Measurements from ENCODE around the gene TUNAR. TPM values are rescaled to one million over a fixed set of nuclear protein-coding genes. Genes with fewer than 3 reads are reported as not detected.

The TUNAR gene
- total RNA-seq, 2 donors from 2014 or later: 0.07 to 0.11 TPM

- intact Hi-C loops (cut with DNase I): no loop called here
- H3K9me3 ChIP-seq: no peaks in the 10 kb centered on the region
- DNase-seq: no peak
- no peaks in the 10 kb centered on the region for H3K36me3 ChIP-seq
- no peaks in the 10 kb centered on the region for H3K4me1 ChIP-seq
- H3K27me3 ChIP-seq: no peaks in the 10 kb centered on the region
- TF ChIP-seq CTCF (IDR thresholded peaks at IDR 0.05): no peak
- no peak overlapping the region for H3K9ac ChIP-seq (ENCODE audit: low read depth in 2 of 2, low read length in 2 of 2)
- no peak overlapping the region for H3K4me3 ChIP-seq
- no peak overlapping the region for H3K27ac ChIP-seq
Measured at GRCh38 chr14:95920769-95921438, 44.3 kb downstream of the TUNAR start.

- no peaks in the 10 kb centered on the region for H3K4me1 ChIP-seq
- no peak overlapping the region for H3K4me3 ChIP-seq
- no peaks in the 10 kb centered on the region for H3K9me3 ChIP-seq
- intact Hi-C loops (cut with DNase I): no loop called here
- no peak for TF ChIP-seq CTCF (IDR thresholded peaks at IDR 0.05)
- no peak overlapping the region for H3K27ac ChIP-seq
- no peaks in the 10 kb centered on the region for H3K27me3 ChIP-seq
- no peaks in the 10 kb centered on the region for H3K36me3 ChIP-seq
- no peak overlapping the region for H3K9ac ChIP-seq (ENCODE audit: low read depth in 2 of 2, low read length in 2 of 2)
- no peak for DNase-seq
Measured at GRCh38 chr14:95922080-95922479, 45.4 kb downstream of the TUNAR start.

GRCh38 chr14:95928751-95929150 is 52.1 kb downstream of the TUNAR start:
- H3K9me3 ChIP-seq: no peaks in the 10 kb centered on the region
- intact Hi-C loops (cut with DNase I): no loop called here
- H3K36me3 ChIP-seq: no peaks in the 10 kb centered on the region
- DNase-seq: no peak
- H3K9ac ChIP-seq (ENCODE audit: low read depth in 2 of 2, low read length in 2 of 2): no peak overlapping the region
- no peaks in the 10 kb centered on the region for H3K4me1 ChIP-seq
- H3K27me3 ChIP-seq: no peaks in the 10 kb centered on the region
- no peak overlapping the region for H3K4me3 ChIP-seq
- no peak overlapping the region for H3K27ac ChIP-seq
- no peak for TF ChIP-seq CTCF (IDR thresholded peaks at IDR 0.05)

- Histone ChIP-seq H3K4me3 (no peak overlapping the region), H3K9ac (ENCODE audit: low read depth in 2 of 2, low read length in 2 of 2) (no peak overlapping the region), H3K4me1 (no peaks in the 10 kb centered on the region), H3K27ac (no peak overlapping the region), H3K36me3 (no peaks in the 10 kb centered on the region), H3K27me3 (no peaks in the 10 kb centered on the region), H3K9me3 (no peaks in the 10 kb centered on the region)
- no peak for TF ChIP-seq CTCF (IDR thresholded peaks at IDR 0.05)
- intact Hi-C loops (cut with DNase I): no loop called here
- DNase-seq: no peak
Measured at GRCh38 chr14:95931384-95931783, 54.8 kb downstream of the TUNAR start.

- Histone ChIP-seq H3K4me3 (no peak overlapping the region), H3K36me3 (no peaks in the 10 kb centered on the region), H3K27ac (no peak overlapping the region), H3K9ac (ENCODE audit: low read depth in 2 of 2, low read length in 2 of 2) (no peak overlapping the region), H3K27me3 (no peaks in the 10 kb centered on the region), H3K4me1 (no peaks in the 10 kb centered on the region), H3K9me3 (no peaks in the 10 kb centered on the region)
- no peak for DNase-seq
- intact Hi-C loops (cut with DNase I): no loop called here
- TF ChIP-seq CTCF (IDR thresholded peaks at IDR 0.05): no peak
Measured at GRCh38 chr14:95935228-95935822, 58.7 kb downstream of the TUNAR start.

All from colonic mucosa (tissue), 4 donors.